Measurements from ENCODE around the gene TLCD3A. TPM values are rescaled to one million over a fixed set of nuclear protein-coding genes. Genes with fewer than 3 reads are reported as not detected.
"Not testable (repeated sequence)": the region's sequence is repeated elsewhere in the genome, so short reads cannot be mapped to it uniquely, and the experiment has no call there.

Gene TLCD3A
- polyA plus RNA-seq, 3 donors, result 28.0 to 31.9 (median 31.0) TPM

DNA sequence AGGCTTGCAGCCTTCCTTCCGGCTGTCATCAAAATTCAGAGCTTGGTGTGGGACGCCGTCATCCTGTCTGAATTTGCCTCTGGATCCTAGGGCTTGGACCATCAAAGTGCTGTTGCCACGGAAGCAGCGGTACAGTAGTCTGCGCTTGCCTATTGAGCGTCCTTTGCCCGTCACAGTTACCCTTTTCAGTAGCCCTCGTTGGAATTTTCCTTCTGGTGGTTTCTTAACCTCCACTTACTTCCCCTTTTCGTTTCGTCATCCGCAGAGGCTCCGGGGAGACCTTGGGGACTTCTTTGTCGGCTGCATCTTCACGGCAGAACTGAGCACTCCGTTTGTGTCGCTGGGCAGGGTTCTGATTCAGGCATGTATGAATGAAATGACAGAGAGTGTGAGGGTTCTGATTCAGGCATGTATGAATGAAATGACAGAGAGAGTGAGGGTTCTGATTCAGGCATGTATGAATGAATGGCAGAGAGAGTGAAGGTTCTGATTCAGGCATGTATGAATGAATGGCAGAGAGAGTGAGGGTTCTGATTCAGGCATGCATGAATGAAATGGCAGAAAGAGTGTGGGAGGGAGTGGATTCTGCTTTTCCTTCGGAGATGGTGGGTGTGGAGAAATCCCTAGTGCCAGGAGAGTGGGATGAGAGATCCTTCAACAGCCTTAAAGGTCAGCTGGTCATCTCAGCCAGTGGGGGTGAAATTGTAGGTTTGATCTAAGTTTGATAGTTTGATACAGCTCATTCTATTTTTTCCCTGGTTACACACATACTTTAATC lies 8.0 kb downstream of the TLCD3A start:
- no peak for DNase-seq (ENCODE audit: extremely low read depth in 1 of 11, low read depth in 9 of 11, low spot score in 4 of 11)

DNA sequence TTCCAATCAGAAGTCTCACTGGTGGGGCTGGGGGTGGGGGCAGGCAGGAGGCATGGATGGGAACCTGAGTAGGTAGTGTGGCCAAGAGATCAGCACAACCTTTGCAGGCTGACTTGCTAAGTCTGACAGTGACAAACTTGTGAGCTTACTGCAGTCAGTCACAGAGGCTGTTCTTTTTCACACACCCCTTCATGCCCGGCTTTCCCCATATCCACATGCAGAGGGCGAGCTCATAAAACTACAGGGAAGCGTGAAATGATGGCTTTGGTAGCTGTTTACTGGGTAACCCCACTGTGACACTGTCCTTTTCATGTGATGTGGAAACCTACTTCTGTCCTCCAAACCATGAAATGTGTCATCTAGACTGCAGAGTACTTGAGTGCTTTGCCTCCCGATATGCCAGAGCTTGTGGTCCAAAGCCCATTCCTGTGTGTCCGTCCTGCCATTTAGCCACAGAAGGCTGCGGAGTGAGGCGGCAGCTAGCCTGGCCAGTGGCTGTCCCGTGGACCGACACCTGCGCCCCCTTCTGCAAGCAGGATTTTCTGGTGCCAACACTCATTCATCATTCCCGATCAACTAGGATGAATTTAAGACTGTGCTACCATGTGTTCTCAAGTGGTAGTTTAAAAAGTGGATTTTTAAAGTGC lies 9.9 kb downstream of the TLCD3A start:
- DNase-seq (ENCODE audit: extremely low read depth in 1 of 11, low read depth in 9 of 11, low spot score in 4 of 11), result no peak

DNA sequence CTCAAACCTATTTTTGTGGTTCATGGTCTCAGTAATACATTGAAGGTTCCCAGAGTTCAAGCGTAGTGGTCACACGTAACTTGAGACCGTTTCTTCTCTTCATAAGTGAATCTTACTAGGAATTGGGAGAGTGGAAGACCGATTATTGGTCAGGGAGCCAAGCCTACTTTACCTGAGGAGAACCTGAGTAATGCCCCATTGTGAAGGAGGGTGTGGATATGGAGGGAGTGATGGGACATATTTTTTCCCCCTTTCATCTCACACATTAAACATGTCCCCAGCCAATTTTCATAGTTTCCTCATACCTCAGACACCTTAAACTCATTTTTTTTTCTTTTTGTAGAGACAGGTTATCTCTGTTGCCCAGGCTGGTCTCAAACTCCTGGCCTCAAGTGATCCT lies 10.7 kb downstream of the TLCD3A start:
- DNase-seq (ENCODE audit: extremely low read depth in 1 of 11, low read depth in 9 of 11, low spot score in 4 of 11), result no peak

DNA sequence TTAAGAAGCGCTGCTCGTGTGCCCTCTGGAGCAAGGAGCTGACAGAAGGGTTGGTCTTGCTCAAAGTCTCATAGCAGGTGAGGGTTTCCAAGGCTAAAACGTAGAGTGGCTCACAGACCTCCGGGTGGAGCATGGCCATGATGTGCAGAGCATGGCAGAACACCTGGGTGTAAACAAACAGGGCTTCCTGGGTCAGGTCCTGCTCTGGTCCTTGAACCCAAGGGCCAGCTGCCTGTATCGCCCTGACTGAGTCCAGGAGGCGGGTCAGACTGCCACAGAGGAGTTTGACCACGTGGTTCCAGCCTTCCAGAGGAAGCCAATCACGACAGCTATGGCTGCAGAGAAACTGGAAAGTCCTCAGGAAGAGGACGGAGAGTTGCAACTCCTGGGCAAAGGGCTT lies 12.5 kb downstream of the TLCD3A start:
- no peak for DNase-seq (ENCODE audit: extremely low read depth in 1 of 11, low read depth in 9 of 11, low spot score in 4 of 11)

DNA sequence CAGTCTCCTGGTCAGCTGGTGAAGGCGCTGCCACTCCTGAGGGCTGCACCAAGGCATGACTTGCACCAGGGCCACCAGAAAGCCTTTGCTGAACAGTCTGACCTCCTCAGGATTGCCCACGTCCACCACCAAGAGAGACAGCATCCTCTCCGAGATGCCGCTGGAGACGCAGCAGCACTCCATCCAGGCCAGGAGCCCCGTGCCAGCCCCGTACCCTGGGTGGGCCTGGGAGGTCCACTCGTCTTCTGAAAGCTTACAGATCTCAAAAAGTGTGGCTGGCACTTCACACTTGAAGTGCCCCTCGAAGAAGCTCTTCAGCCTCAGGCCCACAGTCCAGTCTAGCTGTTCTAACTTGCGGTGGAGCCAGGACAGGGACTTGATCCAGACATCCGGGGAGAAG lies 13.0 kb downstream of the TLCD3A start:
- no peak for DNase-seq (ENCODE audit: extremely low read depth in 1 of 11, low read depth in 9 of 11, low spot score in 4 of 11)

DNA sequence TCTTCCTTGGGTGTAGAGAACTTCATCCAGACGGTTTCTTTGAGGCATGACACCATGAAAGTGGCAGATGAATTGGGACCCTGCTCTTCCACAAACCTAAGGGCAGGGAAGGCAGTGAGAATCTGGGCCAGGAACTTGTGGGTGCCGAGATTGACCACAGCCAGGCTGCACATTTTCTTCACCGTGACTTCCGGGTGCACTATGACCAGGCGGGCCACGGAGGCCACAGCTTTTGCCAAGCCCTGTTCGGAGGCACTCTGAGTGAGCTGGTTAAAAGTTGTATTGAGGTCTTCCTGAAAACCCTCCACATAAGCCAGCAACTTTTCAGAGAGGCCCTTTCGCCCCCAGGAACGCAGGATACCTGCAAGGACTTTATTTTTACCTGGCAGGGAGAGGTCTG lies 13.8 kb downstream of the TLCD3A start:
- DNase-seq (ENCODE audit: extremely low read depth in 1 of 11, low read depth in 9 of 11, low spot score in 4 of 11), result no peak

DNA sequence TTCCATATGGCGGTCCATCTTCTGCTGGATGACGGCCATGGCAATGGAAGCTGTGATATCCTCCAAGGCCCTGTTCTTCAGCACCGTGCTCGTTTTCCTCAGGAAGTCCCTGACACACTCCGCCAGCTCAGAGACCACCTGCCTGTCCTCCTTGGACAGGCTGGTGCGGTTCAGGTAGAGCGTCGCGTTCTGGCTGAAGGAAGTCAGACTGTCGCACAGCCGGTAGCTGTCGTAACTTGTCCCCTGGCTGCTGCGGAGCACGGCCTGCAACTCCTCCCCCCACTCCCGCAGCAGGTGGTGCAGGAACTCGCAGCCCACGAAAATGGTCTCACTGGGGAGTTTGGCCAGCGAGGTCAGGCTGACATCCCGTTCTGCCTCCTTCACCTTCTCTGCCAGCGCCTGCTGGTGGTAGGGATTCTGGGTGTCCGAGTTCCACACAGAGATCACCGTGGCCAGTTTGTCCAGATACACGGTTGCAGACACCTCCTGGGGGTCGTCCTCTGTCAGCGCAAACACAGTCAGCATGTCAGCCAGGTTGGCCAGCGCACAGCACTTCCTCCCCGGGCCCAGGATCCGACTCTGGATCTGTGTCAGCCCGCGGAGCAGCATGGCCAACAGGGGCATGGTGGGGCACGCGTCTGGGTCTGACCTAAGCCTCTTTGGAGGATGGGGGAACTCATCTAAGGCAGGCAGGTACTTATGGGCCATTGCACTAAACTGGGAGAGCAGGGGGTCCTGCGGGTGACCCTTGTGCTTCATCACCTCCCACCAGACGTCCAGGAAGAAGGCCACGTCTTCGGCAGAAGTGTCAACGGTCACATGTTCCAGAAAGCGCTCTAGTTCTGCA lies 14.6 kb downstream of the TLCD3A start:
- DNase-seq (ENCODE audit: extremely low read depth in 1 of 11, low read depth in 9 of 11, low spot score in 4 of 11), result no peak

DNA sequence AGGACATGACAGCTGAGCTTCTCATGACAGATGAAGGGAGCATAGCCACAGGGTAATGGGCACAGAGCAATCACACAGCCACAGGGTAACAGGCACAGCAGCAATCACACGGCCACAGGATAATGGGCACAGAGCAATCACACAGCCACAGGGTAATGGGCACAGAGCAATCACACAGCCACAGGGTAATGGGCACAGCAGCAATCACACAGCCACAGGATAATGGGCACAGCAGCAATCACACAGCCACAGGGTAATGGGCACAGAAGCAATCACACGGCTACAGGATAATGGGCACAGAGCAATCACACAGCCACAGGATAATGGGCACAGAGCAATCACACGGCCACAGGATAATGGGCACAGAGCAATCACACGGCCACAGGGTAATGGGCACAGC lies 16.2 kb downstream of the TLCD3A start:
- not testable (repeated sequence) for DNase-seq (ENCODE audit: extremely low read depth in 1 of 11, low read depth in 9 of 11, low spot score in 4 of 11)

DNA sequence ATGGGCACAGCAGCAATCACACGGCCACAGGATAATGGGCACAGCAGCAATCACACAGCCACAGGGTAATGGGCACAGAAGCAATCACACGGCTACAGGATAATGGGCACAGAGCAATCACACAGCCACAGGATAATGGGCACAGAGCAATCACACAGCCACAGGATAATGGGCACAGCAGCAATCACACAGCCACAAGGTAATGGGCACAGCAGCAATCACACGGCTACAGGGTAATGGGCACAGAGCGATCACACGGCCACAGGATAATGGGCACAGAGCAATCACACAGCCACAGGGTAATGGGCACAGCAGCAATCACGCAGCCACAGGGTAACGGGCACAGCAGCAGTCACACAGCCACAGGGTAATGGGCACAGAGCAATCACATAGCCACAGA lies 17.0 kb downstream of the TLCD3A start:
- not testable (repeated sequence) for DNase-seq (ENCODE audit: extremely low read depth in 1 of 11, low read depth in 9 of 11, low spot score in 4 of 11)

DNA sequence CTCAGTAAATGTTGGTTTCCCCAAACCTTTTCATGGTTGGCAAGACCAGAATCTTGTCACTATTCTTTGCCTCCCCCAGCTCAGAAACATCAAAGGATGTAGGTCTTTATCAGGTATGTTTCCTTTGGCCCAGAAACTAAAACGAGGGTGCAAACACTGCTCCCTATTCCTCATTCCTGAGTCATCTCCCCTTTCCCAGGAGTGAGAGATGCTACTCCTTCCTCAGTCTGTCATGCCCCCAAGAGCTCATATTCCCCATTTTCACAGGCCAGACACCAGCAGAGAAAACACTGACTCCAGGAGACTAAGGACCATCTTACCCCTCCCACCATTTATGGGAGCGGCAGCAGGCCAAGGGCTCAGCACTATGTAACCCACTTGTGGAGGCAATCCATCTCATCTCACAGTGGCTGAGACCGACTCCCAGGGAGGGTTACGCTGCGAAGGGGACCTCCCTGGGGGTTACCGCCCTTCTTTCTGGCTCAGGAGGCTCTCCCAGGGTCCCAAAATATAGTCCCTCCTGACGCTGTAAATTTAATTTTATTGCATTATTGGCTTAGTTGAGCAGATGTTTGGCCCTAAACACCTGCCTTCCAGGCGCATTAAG lies 18.1 kb downstream of the TLCD3A start:
- no peak for DNase-seq (ENCODE audit: extremely low read depth in 1 of 11, low read depth in 9 of 11, low spot score in 4 of 11)

DNA sequence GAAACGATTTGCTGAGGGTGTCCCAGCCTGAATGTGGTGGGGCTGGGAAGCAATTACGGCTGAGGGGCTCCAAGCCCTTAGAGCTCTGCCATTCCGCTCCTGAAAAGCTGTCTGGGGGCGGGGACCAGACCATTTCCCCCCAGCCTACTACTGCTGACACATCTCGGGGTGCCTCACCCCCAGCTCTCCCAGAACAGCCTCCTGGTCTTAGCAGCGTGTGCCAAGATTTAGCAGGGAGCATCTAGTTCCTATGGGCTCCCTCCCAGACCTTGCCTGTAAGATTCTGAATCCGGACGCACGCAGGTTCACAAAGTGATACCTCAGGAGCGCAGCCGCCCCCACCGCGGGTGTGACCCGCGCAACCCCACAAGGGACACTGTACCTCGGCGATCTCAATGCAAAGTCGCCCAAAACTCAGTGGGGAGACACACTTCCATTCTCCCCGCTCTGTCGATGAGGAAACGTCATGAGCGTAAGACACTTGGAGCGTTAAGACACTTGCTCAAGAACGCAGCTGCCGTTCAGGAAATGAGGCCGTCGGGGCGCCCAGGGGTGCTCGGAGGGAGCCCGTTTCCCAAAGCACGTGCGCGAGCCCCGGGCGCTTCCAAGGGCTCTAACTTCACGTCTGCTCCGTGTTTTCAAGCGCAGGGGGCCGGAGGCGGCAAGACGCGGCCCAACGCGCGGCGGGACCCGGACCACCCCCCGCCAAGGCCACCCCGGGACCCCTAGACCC lies 19.0 kb downstream of the TLCD3A start:
- DNase-seq (ENCODE audit: extremely low read depth in 1 of 11, low read depth in 9 of 11, low spot score in 4 of 11), result peak in 3 of 11 donors; percentile 7 to 12 (median 11)

DNA sequence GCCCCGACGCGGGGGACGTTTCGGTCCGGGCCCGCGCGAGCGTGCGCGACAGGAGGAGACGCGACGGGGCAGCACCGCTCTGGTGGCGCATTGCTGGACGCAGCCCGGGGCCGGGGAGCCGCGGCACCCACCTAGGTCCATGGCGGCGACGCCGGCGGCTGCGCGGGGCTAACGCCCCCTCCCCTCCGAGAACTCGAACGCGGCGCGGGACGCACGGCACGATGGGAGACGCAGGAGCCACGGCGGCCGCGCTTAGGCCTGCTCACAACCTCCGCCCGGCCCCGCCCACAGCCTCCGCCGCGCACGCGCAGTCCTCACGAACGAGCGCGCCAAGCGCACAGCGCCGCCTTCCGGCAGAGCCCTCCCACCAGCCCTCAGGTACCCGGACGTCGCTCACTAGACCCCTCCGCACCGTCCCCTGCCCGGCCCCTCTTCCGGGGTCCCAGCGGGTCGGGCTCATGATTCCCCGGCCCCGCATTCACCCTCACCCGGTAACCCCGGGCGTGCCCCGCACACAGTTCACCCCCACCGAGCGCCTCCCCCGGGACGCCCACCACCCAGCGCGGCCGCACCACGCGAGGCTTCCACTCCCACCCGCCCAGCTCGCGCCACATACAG lies 19.7 kb downstream of the TLCD3A start, which contains the start of gene GEMIN4:
Gene GEMIN4 (minus strand): TSS at position 263 of the 618 bp plus-strand sequence. CDS start 122 bp downstream, at position 141.
- peak; percentile 78 to 91 (median 89) for DNase-seq (ENCODE audit: extremely low read depth in 1 of 11, low read depth in 9 of 11, low spot score in 4 of 11)

DNA sequence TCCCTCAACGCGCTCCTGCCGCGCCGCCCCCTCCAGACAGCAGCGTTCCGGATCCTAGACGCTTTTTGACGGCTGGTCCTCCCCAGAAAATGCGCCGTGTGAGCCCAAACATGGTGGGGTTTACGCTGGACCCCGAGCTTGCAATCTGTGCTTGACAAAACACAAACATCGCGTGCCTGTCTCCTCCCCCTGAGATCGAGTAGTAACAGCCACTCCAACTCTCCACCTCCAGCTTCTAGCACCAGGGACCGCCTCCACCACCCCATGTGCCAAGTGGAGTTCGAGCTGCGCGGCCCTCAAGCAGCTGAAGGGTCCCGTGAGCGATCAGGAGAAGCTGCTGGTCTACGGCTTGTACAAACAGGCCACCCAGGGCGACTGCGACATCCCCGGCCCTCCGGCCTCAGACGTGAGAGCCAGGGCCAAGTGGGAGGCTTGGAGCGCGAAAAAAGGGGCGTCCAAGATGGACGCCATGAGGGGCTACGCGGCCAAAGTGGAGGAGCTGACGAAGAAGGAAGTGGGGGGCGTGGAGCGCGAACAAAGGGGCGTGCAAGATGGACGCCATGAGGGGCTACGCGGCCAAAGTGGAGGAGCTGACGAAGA lies 20.3 kb downstream of the TLCD3A start:
- DNase-seq (ENCODE audit: extremely low read depth in 1 of 11, low read depth in 9 of 11, low spot score in 4 of 11), result peak in 7 of 11 donors; percentile 43 to 66 (median 49)

DNA sequence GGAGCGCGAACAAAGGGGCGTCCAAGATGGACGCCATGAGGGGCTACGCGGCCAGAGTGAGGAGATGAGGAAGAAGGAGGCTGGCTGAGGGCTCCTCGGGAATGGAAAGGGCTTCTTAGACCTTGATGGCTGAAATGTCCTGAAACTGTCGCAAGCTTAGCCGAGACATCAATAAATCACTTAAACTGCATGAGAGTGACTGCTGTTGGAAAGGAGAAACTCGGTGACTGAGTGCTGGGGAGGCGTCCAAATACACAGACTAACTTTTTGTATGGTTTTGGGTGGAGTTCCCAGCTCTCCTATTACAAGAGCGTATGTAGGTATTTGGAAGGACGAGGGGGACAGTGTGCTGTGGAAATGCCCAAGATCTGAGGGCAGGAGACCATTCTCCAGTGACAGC lies 21.0 kb downstream of the TLCD3A start:
- no peak for DNase-seq (ENCODE audit: extremely low read depth in 1 of 11, low read depth in 9 of 11, low spot score in 4 of 11)

DNA sequence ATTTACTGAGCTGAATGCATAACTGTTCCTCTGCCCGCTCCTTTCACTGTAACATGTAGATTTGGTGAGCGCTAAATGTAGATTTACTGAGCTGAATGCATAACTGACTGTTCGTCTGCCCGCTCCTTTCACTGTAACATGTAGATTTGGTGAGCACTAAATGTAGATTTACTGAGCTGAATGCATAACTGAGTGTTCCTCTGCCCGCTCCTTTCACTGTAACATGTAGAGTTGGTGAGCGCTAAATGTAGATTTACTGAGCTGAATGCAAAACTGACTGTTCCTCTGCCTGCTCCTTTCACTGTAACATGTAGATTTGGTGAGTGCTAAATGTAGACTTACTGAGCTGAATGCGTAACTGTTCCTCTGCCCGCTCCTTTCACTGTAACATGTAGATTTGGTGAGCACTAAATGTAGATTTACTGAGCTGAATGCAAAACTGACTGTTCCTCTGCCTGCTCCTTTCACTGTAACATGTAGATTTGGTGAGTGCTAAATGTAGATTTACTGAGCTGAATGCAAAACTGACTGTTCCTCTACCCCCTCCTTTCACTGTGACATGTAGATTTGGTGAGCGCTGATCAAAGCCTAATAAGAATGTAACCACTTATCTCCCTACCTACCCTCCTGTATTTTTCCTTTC lies 23.0 kb downstream of the TLCD3A start:
- DNase-seq (ENCODE audit: extremely low read depth in 1 of 11, low read depth in 9 of 11, low spot score in 4 of 11), result not testable (repeated sequence)

DNA sequence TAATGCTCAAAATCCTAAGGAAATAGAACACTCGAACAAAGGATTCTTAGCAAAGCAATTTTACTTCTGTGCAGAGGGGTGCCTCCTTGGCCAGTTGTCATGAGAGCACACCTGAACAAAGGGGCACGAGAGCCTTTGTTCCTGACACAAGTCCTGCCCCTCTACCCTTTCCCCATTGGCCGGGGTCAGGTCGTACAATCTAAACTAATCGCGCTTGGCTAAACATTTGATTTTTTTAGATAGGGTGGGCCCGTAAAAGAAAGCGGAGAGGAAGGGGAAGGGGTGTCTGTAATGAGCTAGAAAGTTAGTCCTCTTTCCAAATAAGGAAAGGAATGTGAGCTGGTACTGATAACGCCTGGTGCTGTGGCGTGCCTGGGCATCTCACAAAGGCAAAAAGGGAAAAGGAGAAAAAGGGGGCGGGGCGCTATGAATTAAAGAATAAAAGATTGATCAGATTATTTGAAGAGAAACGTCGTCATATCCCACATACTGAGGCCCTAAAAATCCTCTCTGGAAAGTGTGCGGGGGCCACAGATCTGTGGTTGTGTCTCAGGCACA lies 23.7 kb downstream of the TLCD3A start:
- DNase-seq (ENCODE audit: extremely low read depth in 1 of 11, low read depth in 9 of 11, low spot score in 4 of 11), result not testable (repeated sequence)

DNA sequence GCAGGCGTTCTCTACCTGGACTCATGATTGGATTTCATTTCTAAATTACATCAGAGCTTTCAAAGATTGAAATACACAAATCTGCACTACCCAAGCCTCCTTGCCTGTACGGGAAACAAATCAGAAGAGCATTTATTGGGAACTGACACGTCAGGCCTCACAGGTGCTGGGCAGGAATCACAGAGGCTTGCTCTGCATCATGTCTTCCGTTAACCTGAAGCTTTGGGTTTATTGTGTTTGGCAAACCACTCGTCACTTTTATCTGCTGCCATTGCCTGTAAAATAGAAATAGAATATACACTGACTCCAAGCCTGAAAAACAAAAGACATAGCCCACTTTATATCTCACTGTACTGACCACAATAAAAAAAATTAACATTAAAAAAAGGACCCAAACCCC lies 27.6 kb downstream of the TLCD3A start:
- DNase-seq (ENCODE audit: extremely low read depth in 1 of 11, low read depth in 9 of 11, low spot score in 4 of 11), result no peak
